Measurements from ENCODE around the gene SCGB1A1.

SCGB1A1 gene

GRCh38 chr11:62406034-62406433, 12.8 kb upstream of the SCGB1A1 start:
- no peak for TF ChIP-seq CTCF (IDR thresholded peaks at IDR 0.05)

- TF ChIP-seq CTCF (IDR thresholded peaks at IDR 0.05) = no peak
Measured at GRCh38 chr11:62409831-62410230, 9.0 kb upstream of the SCGB1A1 start.

GRCh38 chr11:62410972-62411371, 7.9 kb upstream of the SCGB1A1 start:
- TF ChIP-seq CTCF (IDR thresholded peaks at IDR 0.05) = no peak

GRCh38 chr11:62411524-62411923, 7.3 kb upstream of the SCGB1A1 start:
- no peak for TF ChIP-seq CTCF (IDR thresholded peaks at IDR 0.05)

GRCh38 chr11:62413060-62413696, 5.7 kb upstream of the SCGB1A1 start:
- no peak for TF ChIP-seq CTCF (IDR thresholded peaks at IDR 0.05)

GRCh38 chr11:62416596-62416995, 2.2 kb upstream of the SCGB1A1 start:
- TF ChIP-seq CTCF (IDR thresholded peaks at IDR 0.05) = no peak

GRCh38 chr11:62418136-62418535, 697 bp upstream of the SCGB1A1 start:
- no peak for TF ChIP-seq CTCF (IDR thresholded peaks at IDR 0.05)
